Measurements from ENCODE around the gene FKTN.

The FKTN gene

DNA sequence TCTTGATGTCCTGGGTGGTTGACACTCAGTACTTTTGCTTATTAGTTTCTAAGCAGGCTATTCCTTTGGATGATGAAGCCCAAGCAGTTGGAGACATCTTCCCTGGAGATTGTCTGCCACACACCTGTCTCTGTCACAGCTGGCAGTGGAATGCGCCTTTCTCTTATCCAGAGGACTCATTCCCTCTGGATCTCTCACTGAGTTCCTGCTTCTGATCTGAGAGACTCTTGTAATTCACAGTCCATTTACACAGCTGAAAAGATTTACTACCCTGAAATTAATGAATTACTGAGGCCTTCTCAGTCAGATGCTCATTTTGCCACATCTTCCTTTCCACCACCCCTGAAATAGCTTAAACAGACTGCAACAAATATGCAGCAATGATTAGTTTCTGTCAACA, 120.2 kb downstream of the FKTN start:
- Histone ChIP-seq H3K27me3 (replicated peaks; ENCODE audit: control insufficient read depth, insufficient read depth, low read length) (no peaks in the 10 kb centered on the region), H3K36me3 (ENCODE audit: control insufficient read depth, insufficient read depth, low read length) (no peaks in the 10 kb centered on the region), H3K4me3 (replicated peaks; ENCODE audit: low read depth, low read length) (no peak overlapping the region)
- no peak for TF ChIP-seq CTCF (IDR thresholded peaks at IDR 0.05; ENCODE audit: insufficient read depth, low read length, poor library complexity, severe bottlenecking)
- no peak for DNase-seq (ENCODE audit: extremely low read depth, insufficient read length)

DNA sequence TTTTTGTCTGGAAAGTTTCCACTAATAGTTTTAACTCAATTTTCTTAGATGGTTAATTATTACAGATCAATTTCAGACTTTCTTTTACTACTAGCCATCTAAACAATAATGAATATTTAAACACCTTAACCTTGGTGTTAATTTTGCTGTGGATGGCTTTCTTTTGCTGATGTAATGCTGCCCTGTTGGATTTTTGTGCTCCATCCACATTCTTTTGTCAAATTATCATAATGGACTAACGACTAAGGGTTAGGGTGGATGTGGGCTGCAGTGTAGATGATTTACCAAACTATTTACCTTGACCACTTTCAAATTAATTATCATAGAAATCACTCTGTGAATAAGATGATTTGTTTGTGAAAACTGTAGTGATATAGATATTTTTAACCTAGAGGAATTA, 120.8 kb downstream of the FKTN start:
- H3K36me3 ChIP-seq (ENCODE audit: control insufficient read depth, insufficient read depth, low read length): no peaks in the 10 kb centered on the region
- no peaks in the 10 kb centered on the region for H3K27me3 ChIP-seq (replicated peaks; ENCODE audit: control insufficient read depth, insufficient read depth, low read length)
- H3K4me3 ChIP-seq (replicated peaks; ENCODE audit: low read depth, low read length): no peak overlapping the region
- no peak for DNase-seq (ENCODE audit: extremely low read depth, insufficient read length)
- TF ChIP-seq CTCF (IDR thresholded peaks at IDR 0.05; ENCODE audit: insufficient read depth, low read length, poor library complexity, severe bottlenecking): no peak

- no peak for DNase-seq (ENCODE audit: extremely low read depth, insufficient read length)
- TF ChIP-seq CTCF (IDR thresholded peaks at IDR 0.05; ENCODE audit: insufficient read depth, low read length, poor library complexity, severe bottlenecking): no peak
- H3K27me3 ChIP-seq (replicated peaks; ENCODE audit: control insufficient read depth, insufficient read depth, low read length): no peaks in the 10 kb centered on the region
- H3K4me3 ChIP-seq (replicated peaks; ENCODE audit: low read depth, low read length): no peak overlapping the region
- no peaks in the 10 kb centered on the region for H3K36me3 ChIP-seq (ENCODE audit: control insufficient read depth, insufficient read depth, low read length)
Measured at GRCh38 chr9:105679257-105680022, 121.5 kb downstream of the FKTN start.

DNA sequence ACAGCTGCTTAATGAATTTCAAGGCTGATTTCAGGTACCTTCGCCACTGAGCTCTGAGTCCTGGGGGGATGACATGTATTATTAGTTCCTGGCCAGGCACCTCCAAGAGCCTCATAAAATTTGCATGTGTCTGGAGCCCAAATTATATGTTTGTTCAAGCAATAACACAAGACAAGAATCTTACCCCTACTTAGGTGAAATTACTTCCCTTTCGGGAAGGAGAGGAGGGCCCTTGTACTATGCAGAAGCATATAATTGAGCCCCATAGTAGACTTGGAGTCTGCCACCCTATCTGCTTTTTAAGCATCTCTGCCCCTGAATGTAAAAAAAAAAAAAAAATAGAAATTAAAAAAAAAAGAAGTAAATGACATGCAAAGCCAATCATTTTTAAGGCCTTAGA, 123.4 kb downstream of the FKTN start:
- Histone ChIP-seq H3K4me3 (replicated peaks; ENCODE audit: low read depth, low read length) (no peak overlapping the region), H3K27me3 (replicated peaks; ENCODE audit: control insufficient read depth, insufficient read depth, low read length) (no peaks in the 10 kb centered on the region), H3K36me3 (ENCODE audit: control insufficient read depth, insufficient read depth, low read length) (no peaks in the 10 kb centered on the region)
- DNase-seq (ENCODE audit: extremely low read depth, insufficient read length): no peak
- TF ChIP-seq CTCF (IDR thresholded peaks at IDR 0.05; ENCODE audit: insufficient read depth, low read length, poor library complexity, severe bottlenecking): no peak

DNA sequence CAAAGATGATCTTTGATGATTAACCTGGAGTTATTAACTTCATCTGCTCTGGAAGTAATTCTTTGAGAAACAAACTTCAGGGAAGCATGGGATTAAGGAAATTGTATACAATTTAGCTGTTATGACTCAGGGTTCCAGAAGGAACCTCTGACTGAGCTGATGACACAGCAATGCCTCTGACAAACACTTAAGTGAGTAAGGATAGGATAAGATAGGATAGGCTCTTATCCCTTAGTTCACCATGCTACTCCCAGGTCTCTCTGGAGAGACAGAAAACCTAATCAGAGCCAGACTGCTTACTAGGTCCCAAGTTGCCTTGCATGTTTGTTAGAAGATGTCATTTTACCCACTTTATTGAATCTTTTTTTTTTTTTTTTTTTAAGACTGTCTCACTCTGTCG, 123.8 kb downstream of the FKTN start:
- Histone ChIP-seq H3K27me3 (replicated peaks; ENCODE audit: control insufficient read depth, insufficient read depth, low read length) (no peaks in the 10 kb centered on the region), H3K4me3 (replicated peaks; ENCODE audit: low read depth, low read length) (no peak overlapping the region), H3K36me3 (ENCODE audit: control insufficient read depth, insufficient read depth, low read length) (no peaks in the 10 kb centered on the region)
- DNase-seq (ENCODE audit: extremely low read depth, insufficient read length): no peak
- no peak for TF ChIP-seq CTCF (IDR thresholded peaks at IDR 0.05; ENCODE audit: insufficient read depth, low read length, poor library complexity, severe bottlenecking)

Measured in GM06990 (cell line).